Measurements from ENCODE around the gene C1orf198.

DNA sequence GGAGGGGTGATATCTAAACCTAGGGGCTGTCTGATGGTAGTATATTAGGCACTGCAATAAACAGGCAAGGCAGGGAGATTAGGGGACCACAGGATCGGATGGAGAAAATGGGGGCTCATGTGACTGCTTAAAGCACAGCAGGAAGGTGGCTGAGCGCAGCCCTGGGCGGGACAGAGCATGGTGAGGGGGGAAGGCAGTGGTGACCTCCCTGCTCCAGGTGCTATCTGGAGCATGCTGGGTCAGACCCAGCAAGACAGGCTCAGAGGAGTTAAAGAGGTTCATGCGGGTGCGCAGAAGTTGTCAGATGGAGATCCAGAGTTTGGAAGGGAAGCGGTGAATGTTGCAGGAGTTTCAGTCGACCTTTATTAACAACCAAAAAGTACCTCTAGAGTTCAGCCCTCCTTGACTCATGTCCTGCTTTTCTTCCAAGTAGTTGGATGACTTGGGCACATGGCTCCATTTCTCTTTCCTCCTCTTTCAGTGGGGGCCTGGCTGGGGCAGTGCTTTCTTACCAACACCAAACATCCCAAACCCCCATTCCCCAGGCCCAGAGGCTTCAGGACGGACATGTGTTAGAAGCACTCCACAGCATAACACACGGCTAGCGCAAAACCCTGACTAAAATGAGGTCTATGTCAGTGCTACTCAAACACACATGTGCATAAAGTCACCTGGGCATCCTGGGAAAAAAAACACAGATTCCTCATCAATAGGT, 79.6 kb downstream of the C1orf198 start:
- TF ChIP-seq EP300 (IDR thresholded peaks at IDR 0.05), result no peak
- no peak for TF ChIP-seq POLR2AphosphoS5 (IDR thresholded peaks at IDR 0.05)
- TF ChIP-seq, protein P1, sequence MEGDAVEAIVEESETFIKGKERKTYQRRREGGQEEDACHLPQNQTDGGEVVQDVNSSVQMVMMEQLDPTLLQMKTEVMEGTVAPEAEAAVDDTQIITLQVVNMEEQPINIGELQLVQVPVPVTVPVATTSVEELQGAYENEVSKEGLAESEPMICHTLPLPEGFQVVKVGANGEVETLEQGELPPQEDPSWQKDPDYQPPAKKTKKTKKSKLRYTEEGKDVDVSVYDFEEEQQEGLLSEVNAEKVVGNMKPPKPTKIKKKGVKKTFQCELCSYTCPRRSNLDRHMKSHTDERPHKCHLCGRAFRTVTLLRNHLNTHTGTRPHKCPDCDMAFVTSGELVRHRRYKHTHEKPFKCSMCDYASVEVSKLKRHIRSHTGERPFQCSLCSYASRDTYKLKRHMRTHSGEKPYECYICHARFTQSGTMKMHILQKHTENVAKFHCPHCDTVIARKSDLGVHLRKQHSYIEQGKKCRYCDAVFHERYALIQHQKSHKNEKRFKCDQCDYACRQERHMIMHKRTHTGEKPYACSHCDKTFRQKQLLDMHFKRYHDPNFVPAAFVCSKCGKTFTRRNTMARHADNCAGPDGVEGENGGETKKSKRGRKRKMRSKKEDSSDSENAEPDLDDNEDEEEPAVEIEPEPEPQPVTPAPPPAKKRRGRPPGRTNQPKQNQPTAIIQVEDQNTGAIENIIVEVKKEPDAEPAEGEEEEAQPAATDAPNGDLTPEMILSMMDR (IDR thresholded peaks at IDR 0.05), result no peak
